GM23338 (cell line): ENCODE measurements around the gene LRMDA.

Source experiments
- CREB1 ChIP-seq: fragments of 250-450 bp; sonication (Bioruptor Pico); IDR thresholded peaks from 2 replicates; pipeline ENCODE4 v1.5.0; 2020; ENCODE audit warnings: low read depth, mild to moderate bottlenecking, moderate library complexity
- CTCF ChIP-seq, 2 experiments: fragments of 200-600 bp in 1 of 2; sonication (generic) in 1 of 2; conservative IDR thresholded peaks; 2 replicates each; pipeline versions ENCODE4 v1.5.1 to v1.6.1; 2016 to 2017; ENCODE audit warnings: antibody characterized with exemption in 2 of 2, low read depth in 2 of 2, mild to moderate bottlenecking in 2 of 2, moderate library complexity in 1 of 2
- EZH2 ChIP-seq: fragments of 200-600 bp; sonication (generic); IDR thresholded peaks from one replicate; pipeline ENCODE4 v1.8.0; 2017; ENCODE audit warnings: antibody characterized with exemption, mild to moderate bottlenecking, low read depth; ENCODE audit not compliant: unreplicated experiment
- EZH2phosphoT487 ChIP-seq: fragments of 200-600 bp; sonication (generic); IDR thresholded peaks from one replicate; pipeline ENCODE4 v1.8.1; 2018; ENCODE audit warnings: antibody characterized with exemption; ENCODE audit not compliant: unreplicated experiment
- JUNB ChIP-seq: IDR thresholded peaks from one replicate; pipeline ENCODE4 v1.6.1; 2016; ENCODE audit warnings: antibody characterized with exemption; ENCODE audit not compliant: unreplicated experiment
- POLR2AphosphoS5 ChIP-seq: IDR thresholded peaks from 2 replicates; pipeline ENCODE4 v1.6.1; 2016; ENCODE audit warnings: antibody characterized with exemption, low read depth
- REST ChIP-seq: IDR thresholded peaks from one replicate; pipeline ENCODE4 v1.6.1; 2018; ENCODE audit warnings: antibody characterized with exemption; ENCODE audit not compliant: unreplicated experiment
- TF ChIP-seq, protein P1 (sequence below): IDR thresholded peaks from 2 replicates; pipeline ENCODE4 v1.6.1; 2016; ENCODE audit warnings: antibody characterized with exemption

GRCh38 chr10:75509706-75510105, 78.3 kb downstream of the LRMDA start:
- no peak for TF ChIP-seq CTCF (conservative IDR thresholded peaks at IDR 0.05; ENCODE audit: low read depth in 2 of 2)
- no peak for TF ChIP-seq EZH2phosphoT487
- TF ChIP-seq POLR2AphosphoS5, result no peak
- no peak for TF ChIP-seq EZH2
- TF ChIP-seq CREB1 (CRISPR knock-in tag), result no peak
- TF ChIP-seq REST, result no peak
- TF ChIP-seq, protein P1, sequence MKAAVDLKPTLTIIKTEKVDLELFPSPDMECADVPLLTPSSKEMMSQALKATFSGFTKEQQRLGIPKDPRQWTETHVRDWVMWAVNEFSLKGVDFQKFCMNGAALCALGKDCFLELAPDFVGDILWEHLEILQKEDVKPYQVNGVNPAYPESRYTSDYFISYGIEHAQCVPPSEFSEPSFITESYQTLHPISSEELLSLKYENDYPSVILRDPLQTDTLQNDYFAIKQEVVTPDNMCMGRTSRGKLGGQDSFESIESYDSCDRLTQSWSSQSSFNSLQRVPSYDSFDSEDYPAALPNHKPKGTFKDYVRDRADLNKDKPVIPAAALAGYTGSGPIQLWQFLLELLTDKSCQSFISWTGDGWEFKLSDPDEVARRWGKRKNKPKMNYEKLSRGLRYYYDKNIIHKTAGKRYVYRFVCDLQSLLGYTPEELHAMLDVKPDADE, result no peak
- no peak for TF ChIP-seq JUNB
